HUES64 (cell line): ENCODE data around the gene SMAD7.

Source experiments
- H3K27ac ChIP-seq: 2 replicates; pipeline ENCODE4 v1.7.0; 2013; ENCODE audit warnings: low read depth, low read length, inconsistent platforms
- H3K27me3 ChIP-seq: 2 replicates; pipeline ENCODE4 v1.6.1; 2013; ENCODE audit warnings: mild to moderate bottlenecking, low read length; ENCODE audit not compliant: insufficient read depth
- H3K36me3 ChIP-seq: 2 replicates; pipeline ENCODE4 v1.6.1; 2013; ENCODE audit warnings: mild to moderate bottlenecking, low read length; ENCODE audit not compliant: insufficient read depth
- H3K4me1 ChIP-seq: 2 replicates; pipeline ENCODE4 v1.6.1; 2013; ENCODE audit warnings: mild to moderate bottlenecking, low read length, moderate library complexity; ENCODE audit not compliant: insufficient read depth
- H3K4me3 ChIP-seq: 2 replicates; pipeline ENCODE4 v1.5.1; 2013; ENCODE audit warnings: mild to moderate bottlenecking, low read length, moderate library complexity
- H3K9ac ChIP-seq: 2 replicates; pipeline ENCODE4 v1.6.1; 2013; ENCODE audit warnings: mild to moderate bottlenecking, low read depth, low read length
- H3K9me3 ChIP-seq: 2 replicates; pipeline ENCODE4 v1.6.1; 2013; ENCODE audit warnings: low read depth, low read length; ENCODE audit not compliant: insufficient read depth
- WGBS: fragments of 150-250, 120-280 bp; methylation state at CpG from one replicate; pipeline ENCODE4 v1.1.7; 2013; ENCODE audit warnings: missing lambda C conversion rate; 5-methylcytosine and 5-hydroxymethylcytosine counted together

SMAD7 gene

GRCh38 chr18:48992791-48993555, 42.2 kb upstream of the SMAD7 start:
- no peaks in the 10 kb centered on the region for H3K36me3 ChIP-seq
- WGBS = 90% methylated on average over 12 of the region's 12 CpGs
- H3K9ac ChIP-seq = no peak overlapping the region
- H3K9me3 ChIP-seq = no peaks in the 10 kb centered on the region
- H3K4me1 ChIP-seq = peaks cover 13% of the 10 kb centered on the region
- no peak overlapping the region for H3K4me3 ChIP-seq
- H3K27me3 ChIP-seq = no peaks in the 10 kb centered on the region; the same call in 1 of the 2 replicates
- H3K27ac ChIP-seq = no peak overlapping the region

- H3K9me3 ChIP-seq = no peaks in the 10 kb centered on the region
- H3K4me3 ChIP-seq = no peak overlapping the region
- peaks cover 11% of the 10 kb centered on the region for H3K4me1 ChIP-seq
- H3K27me3 ChIP-seq = no peaks in the 10 kb centered on the region; the same call in 1 of the 2 replicates
- H3K36me3 ChIP-seq = no peaks in the 10 kb centered on the region
- no peak overlapping the region for H3K27ac ChIP-seq
- 94% methylated on average over 8 of the region's 8 CpGs for WGBS
- H3K9ac ChIP-seq = no peak overlapping the region
These were observed 41.4 kb upstream of the SMAD7 start for GRCh38 chr18:48992133-48992532.

GRCh38 chr18:48991676-48992075, 40.9 kb upstream of the SMAD7 start:
- H3K9ac ChIP-seq = no peak overlapping the region
- H3K36me3 ChIP-seq = no peaks in the 10 kb centered on the region
- H3K27me3 ChIP-seq = no peaks in the 10 kb centered on the region; the same call in 1 of the 2 replicates
- H3K4me3 ChIP-seq = no peak overlapping the region
- H3K9me3 ChIP-seq = no peaks in the 10 kb centered on the region
- 80% methylated on average over 10 of the region's 10 CpGs for WGBS
- H3K27ac ChIP-seq = no peak overlapping the region
- H3K4me1 ChIP-seq = peaks cover 13% of the 10 kb centered on the region

- H3K4me1 ChIP-seq = peaks cover 13% of the 10 kb centered on the region
- 85% methylated on average over 5 of the region's 5 CpGs for WGBS
- H3K4me3 ChIP-seq = no peak overlapping the region
- H3K27me3 ChIP-seq = no peaks in the 10 kb centered on the region; the same call in 1 of the 2 replicates
- H3K36me3 ChIP-seq = no peaks in the 10 kb centered on the region
- H3K9ac ChIP-seq = no peak overlapping the region
- no peak overlapping the region for H3K27ac ChIP-seq
- H3K9me3 ChIP-seq = no peaks in the 10 kb centered on the region
These were observed 40.5 kb upstream of the SMAD7 start for GRCh38 chr18:48991319-48991660.

- H3K9me3 ChIP-seq = no peaks in the 10 kb centered on the region
- peaks cover 13% of the 10 kb centered on the region for H3K4me1 ChIP-seq
- 85% methylated on average over 15 of the region's 15 CpGs for WGBS
- H3K9ac ChIP-seq = no peak overlapping the region
- no peaks in the 10 kb centered on the region for H3K36me3 ChIP-seq
- H3K4me3 ChIP-seq = no peak overlapping the region
- no peaks in the 10 kb centered on the region; the same call in 1 of the 2 replicates for H3K27me3 ChIP-seq
- H3K27ac ChIP-seq = no peak overlapping the region
These were observed 39.9 kb upstream of the SMAD7 start for GRCh38 chr18:48990481-48991318.

- H3K27ac ChIP-seq = no peak overlapping the region
- peaks cover 13% of the 10 kb centered on the region for H3K4me1 ChIP-seq
- no peak overlapping the region for H3K4me3 ChIP-seq
- no peaks in the 10 kb centered on the region; the same call in 1 of the 2 replicates for H3K27me3 ChIP-seq
- WGBS = 91% methylated on average over 16 of the region's 16 CpGs
- H3K9ac ChIP-seq = no peak overlapping the region
- no peaks in the 10 kb centered on the region for H3K36me3 ChIP-seq
- no peaks in the 10 kb centered on the region for H3K9me3 ChIP-seq
These were observed 38.8 kb upstream of the SMAD7 start for GRCh38 chr18:48989304-48990303.

- H3K9ac ChIP-seq = no peak overlapping the region
- H3K36me3 ChIP-seq = no peaks in the 10 kb centered on the region
- H3K4me3 ChIP-seq = no peak overlapping the region
- H3K27me3 ChIP-seq = no peaks in the 10 kb centered on the region; the same call in 1 of the 2 replicates
- no peak overlapping the region for H3K27ac ChIP-seq
- WGBS = 95% methylated on average over 15 of the region's 15 CpGs
- H3K9me3 ChIP-seq = no peaks in the 10 kb centered on the region
- H3K4me1 ChIP-seq = peaks cover 15% of the 10 kb centered on the region
These were observed 37.9 kb upstream of the SMAD7 start for GRCh38 chr18:48988508-48989303.

GRCh38 chr18:48987821-48988220, 37.1 kb upstream of the SMAD7 start:
- WGBS = 68% methylated on average over 6 of the region's 8 CpGs
- Histone ChIP-seq H3K27ac (no peak overlapping the region), H3K4me3 (no peak overlapping the region), H3K9ac (no peak overlapping the region), H3K4me1 (peaks cover 20% of the 10 kb centered on the region), H3K27me3 (no peaks in the 10 kb centered on the region; the same call in 1 of the 2 replicates), H3K9me3 (no peaks in the 10 kb centered on the region), H3K36me3 (no peaks in the 10 kb centered on the region)

- 82% methylated on average over 20 of the region's 20 CpGs for WGBS
- H3K27me3 ChIP-seq = no peaks in the 10 kb centered on the region; the same call in 1 of the 2 replicates
- peaks cover 23% of the 10 kb centered on the region for H3K4me1 ChIP-seq
- H3K4me3 ChIP-seq = no peak overlapping the region
- no peak overlapping the region for H3K27ac ChIP-seq
- H3K9me3 ChIP-seq = no peaks in the 10 kb centered on the region
- H3K9ac ChIP-seq = no peak overlapping the region
- H3K36me3 ChIP-seq = no peaks in the 10 kb centered on the region
These were observed 36.3 kb upstream of the SMAD7 start for GRCh38 chr18:48986851-48987761.
